Measurements from ENCODE around the gene MAST4. TPM values are rescaled to one million over a fixed set of nuclear protein-coding genes. Genes with fewer than 3 reads are reported as not detected.

The MAST4 gene
- total and polyA plus RNA-seq, 2 donors from 2014 or later, result 27.3 to 31.4 TPM

DNA sequence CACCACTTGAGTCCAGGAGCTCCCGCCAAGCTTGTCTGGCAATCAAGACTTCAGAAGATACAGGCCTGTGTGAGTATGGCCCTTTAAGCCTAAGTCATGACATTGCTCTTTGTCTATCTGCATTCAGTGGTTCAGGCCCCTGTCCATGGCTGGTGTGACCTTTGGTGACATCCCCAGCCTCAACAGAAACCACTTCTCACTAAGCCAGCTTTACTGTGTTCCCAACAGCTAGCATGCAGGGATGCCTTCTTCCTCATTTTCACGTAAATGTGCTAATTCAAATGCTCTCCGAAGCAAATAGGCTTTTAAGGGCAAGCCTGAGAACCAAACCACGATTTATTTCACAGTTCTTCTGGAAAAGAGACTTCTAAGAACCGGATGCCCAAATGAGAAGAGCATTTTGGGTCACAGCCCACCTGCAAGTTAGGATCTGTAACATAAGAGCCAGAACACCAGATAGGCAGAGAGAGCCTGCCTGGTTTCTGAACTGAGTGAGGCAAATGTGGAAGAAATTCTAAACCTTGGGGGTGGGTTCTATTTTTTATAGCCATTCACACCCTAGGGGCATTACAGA lies 585.5 kb downstream of the MAST4 start:
- Histone ChIP-seq H3K9ac (ENCODE audit: low read length in 3 of 3) (no peak overlapping the region), H3K4me1 (ENCODE audit: control insufficient read depth in 2 of 3, insufficient read depth in 2 of 3, low read depth in 1 of 3, low read length in 3 of 3) (peaks cover 0 to 7% (median 3%) of the 10 kb centered on the region in 3 donors), H3K27me3 (ENCODE audit: control insufficient read depth, insufficient read depth, low read length) (no peaks in the 10 kb centered on the region), H3K36me3 (ENCODE audit: control insufficient read depth in 2 of 3, insufficient read depth in 3 of 3, low read length in 3 of 3) (no peaks in the 10 kb centered on the region), H3K27ac (ENCODE audit: low read depth in 2 of 2, low read length in 2 of 2) (no peak overlapping the region), H3K9me3 (ENCODE audit: control insufficient read depth in 2 of 3, insufficient read depth in 1 of 3, low read length in 3 of 3) (peaks cover 0 to 2% (median 0%) of the 10 kb centered on the region in 3 donors), H3K4me3 (ENCODE audit: low read length in 3 of 3) (no peak overlapping the region)
- intact Hi-C loops (cut with DNase I), result no loop called here
- TF ChIP-seq, protein P1, sequence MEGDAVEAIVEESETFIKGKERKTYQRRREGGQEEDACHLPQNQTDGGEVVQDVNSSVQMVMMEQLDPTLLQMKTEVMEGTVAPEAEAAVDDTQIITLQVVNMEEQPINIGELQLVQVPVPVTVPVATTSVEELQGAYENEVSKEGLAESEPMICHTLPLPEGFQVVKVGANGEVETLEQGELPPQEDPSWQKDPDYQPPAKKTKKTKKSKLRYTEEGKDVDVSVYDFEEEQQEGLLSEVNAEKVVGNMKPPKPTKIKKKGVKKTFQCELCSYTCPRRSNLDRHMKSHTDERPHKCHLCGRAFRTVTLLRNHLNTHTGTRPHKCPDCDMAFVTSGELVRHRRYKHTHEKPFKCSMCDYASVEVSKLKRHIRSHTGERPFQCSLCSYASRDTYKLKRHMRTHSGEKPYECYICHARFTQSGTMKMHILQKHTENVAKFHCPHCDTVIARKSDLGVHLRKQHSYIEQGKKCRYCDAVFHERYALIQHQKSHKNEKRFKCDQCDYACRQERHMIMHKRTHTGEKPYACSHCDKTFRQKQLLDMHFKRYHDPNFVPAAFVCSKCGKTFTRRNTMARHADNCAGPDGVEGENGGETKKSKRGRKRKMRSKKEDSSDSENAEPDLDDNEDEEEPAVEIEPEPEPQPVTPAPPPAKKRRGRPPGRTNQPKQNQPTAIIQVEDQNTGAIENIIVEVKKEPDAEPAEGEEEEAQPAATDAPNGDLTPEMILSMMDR (IDR thresholded peaks at IDR 0.05; ENCODE audit: borderline replicate concordance, extremely low read depth, insufficient read depth), result no peak
- DNase-seq (peak in 1 of 5 donors; percentile 65), FAIRE-seq (no peak)

DNA sequence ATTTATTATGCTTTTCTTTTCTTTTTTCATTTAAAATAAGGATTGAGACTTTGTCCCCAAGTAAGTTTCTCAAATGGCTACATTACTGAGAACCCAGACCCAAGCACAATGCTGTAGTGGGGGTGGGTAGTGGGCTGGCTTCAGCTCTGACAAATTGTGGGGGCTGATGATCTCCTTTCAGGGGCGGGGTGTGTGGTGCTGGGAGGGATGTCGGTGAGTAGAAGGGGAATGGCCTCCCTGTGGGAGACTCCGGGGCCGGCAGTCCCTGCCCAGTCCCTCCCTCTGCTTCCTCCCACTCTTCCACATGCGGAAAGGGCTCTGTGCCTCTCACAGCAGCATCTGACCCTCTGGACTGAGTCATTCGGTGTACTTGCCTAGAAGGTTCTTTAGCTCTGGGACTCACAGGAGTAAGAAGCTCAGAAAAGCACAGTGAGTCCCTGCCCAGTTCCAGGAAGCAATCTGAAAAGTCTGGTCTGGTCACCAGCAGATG lies 586.2 kb downstream of the MAST4 start:
- Histone ChIP-seq H3K9me3 (ENCODE audit: control insufficient read depth in 2 of 3, insufficient read depth in 1 of 3, low read length in 3 of 3) (no peaks in the 10 kb centered on the region), H3K4me3 (ENCODE audit: low read length in 3 of 3) (no peak overlapping the region), H3K36me3 (ENCODE audit: control insufficient read depth in 2 of 3, insufficient read depth in 3 of 3, low read length in 3 of 3) (no peaks in the 10 kb centered on the region), H3K27ac (ENCODE audit: low read depth in 2 of 2, low read length in 2 of 2) (no peak overlapping the region), H3K27me3 (ENCODE audit: control insufficient read depth, insufficient read depth, low read length) (no peaks in the 10 kb centered on the region), H3K9ac (ENCODE audit: low read length in 3 of 3) (no peak overlapping the region), H3K4me1 (ENCODE audit: control insufficient read depth in 2 of 3, insufficient read depth in 2 of 3, low read depth in 1 of 3, low read length in 3 of 3) (peaks cover 0 to 7% (median 3%) of the 10 kb centered on the region in 3 donors)
- FAIRE-seq (no peak), DNase-seq (peak; percentile 63 to 81 (median 73))
- intact Hi-C loops (cut with DNase I), result no loop called here
- TF ChIP-seq, protein P1 (IDR thresholded peaks at IDR 0.05; ENCODE audit: borderline replicate concordance, extremely low read depth, insufficient read depth), result no peak

- intact Hi-C loops (cut with DNase I), result no loop called here
- no peak for FAIRE-seq
- no peak overlapping the region for H3K9ac ChIP-seq (ENCODE audit: low read length in 3 of 3)
- no peaks in the 10 kb centered on the region for H3K9me3 ChIP-seq (ENCODE audit: control insufficient read depth in 2 of 3, insufficient read depth in 1 of 3, low read length in 3 of 3)
- H3K27me3 ChIP-seq (ENCODE audit: control insufficient read depth, insufficient read depth, low read length), result no peaks in the 10 kb centered on the region
- peaks cover 0 to 7% (median 3%) of the 10 kb centered on the region in 3 donors for H3K4me1 ChIP-seq (ENCODE audit: control insufficient read depth in 2 of 3, insufficient read depth in 2 of 3, low read depth in 1 of 3, low read length in 3 of 3)
- no peak for DNase-seq
- H3K27ac ChIP-seq (ENCODE audit: low read depth in 2 of 2, low read length in 2 of 2), result no peak overlapping the region
- H3K4me3 ChIP-seq (ENCODE audit: low read length in 3 of 3), result no peak overlapping the region
- H3K36me3 ChIP-seq (ENCODE audit: control insufficient read depth in 2 of 3, insufficient read depth in 3 of 3, low read length in 3 of 3), result no peaks in the 10 kb centered on the region
- TF ChIP-seq, protein P1 (IDR thresholded peaks at IDR 0.05; ENCODE audit: borderline replicate concordance, extremely low read depth, insufficient read depth), result no peak
Measured at GRCh38 chr5:67183859-67184258, 587.7 kb downstream of the MAST4 start.
